Measurements from ENCODE around the gene OR10A3.

The OR10A3 gene

GRCh38 chr11:7936615-7937014 lies 4.9 kb downstream of the OR10A3 start:
- DNase-seq: peak; percentile 5

- DNase-seq: no peak
Observed at GRCh38 chr11:7931168-7931567, 10.3 kb downstream of the OR10A3 start, which contains the start of gene OR10A6. Gene OR10A6, minus strand, starts transcription at chr11:7931268. Its CDS starts 2,606 bp downstream, at chr11:7928662.

- DNase-seq: no peak
Observed at GRCh38 chr11:7927635-7928034, 13.9 kb downstream of the OR10A3 start.

GRCh38 chr11:7924536-7924935 lies 17.0 kb downstream of the OR10A3 start:
- DNase-seq: no peak

- DNase-seq: no peak
Observed at GRCh38 chr11:7918141-7918540, 23.4 kb downstream of the OR10A3 start.

GRCh38 chr11:7911011-7911410 lies 30.5 kb downstream of the OR10A3 start:
- no peak for DNase-seq

DNA sequence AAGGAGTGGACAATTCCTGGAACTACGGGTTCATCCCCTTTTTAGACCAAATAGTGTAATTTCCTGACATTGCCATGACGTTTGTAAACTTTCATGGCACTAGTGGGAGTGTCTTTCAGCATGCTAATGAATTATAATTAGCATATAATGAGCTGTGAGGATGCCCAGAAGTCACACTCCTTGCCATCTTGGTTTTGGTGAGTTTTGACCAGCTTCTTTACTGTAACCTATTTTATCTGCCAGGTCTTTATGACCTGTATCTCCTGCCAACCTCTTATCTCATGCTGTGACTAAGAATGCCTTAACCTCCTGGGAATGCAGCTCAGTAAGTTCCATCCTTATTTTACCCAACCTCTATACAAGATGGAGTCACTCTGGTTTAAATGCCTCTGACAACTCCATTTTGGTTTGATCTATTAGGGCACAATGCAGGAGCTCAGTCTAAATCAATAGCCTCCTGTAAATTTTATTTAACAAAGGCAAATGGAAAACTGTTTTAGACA lies 31.2 kb downstream of the OR10A3 start:
- no peak for DNase-seq

GRCh38 chr11:7909585-7910285 lies 31.8 kb downstream of the OR10A3 start:
- DNase-seq: no peak

- DNase-seq: no peak
Observed at GRCh38 chr11:7907121-7907520, 34.4 kb downstream of the OR10A3 start.

GRCh38 chr11:7906481-7906880 lies 35.0 kb downstream of the OR10A3 start:
- no peak for DNase-seq

- DNase-seq: peak; percentile 42
Observed at GRCh38 chr11:7905961-7906429, 35.5 kb downstream of the OR10A3 start.

DNA sequence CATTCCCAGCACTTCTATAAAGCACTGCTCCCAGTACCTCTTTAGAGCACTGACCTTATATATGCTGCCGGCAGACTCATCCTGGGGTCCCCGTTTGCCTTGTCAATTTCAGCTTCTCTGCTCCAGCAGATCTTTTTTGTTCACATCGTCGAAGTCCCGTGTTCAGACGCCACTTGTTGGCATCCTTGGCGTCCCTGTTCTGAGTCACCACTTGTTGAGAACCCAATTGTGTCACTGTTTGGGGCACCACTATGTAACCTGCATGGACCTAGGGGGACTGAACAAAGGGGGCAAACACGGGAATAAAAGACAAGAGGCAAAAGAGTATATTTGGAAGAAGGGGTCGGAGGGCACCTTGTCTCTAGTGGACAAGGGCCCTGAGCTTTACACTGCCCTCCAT lies 36.0 kb downstream of the OR10A3 start:
- DNase-seq: no peak

- DNase-seq: no peak
Observed at GRCh38 chr11:7904917-7905316, 36.6 kb downstream of the OR10A3 start.

DNA sequence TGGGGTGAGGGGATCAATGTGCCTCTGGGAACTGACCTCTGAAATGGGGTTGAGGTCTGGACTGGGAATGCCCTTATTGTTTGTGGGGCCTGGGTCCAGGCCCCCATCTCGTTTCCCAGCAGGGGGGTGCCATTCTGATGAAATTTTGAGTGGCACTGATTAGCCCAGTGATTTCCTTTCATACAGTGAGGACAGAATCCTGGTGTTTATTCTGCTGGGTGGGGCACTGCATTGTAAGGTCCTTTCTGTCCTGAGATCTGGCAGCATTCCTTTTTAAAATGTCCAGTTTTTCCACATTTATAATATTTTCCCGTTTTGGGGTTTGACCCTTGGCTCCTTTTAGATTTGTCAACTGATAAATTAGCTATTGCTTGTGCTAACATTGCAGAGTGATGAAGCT lies 37.6 kb downstream of the OR10A3 start:
- no peak for DNase-seq

DNA sequence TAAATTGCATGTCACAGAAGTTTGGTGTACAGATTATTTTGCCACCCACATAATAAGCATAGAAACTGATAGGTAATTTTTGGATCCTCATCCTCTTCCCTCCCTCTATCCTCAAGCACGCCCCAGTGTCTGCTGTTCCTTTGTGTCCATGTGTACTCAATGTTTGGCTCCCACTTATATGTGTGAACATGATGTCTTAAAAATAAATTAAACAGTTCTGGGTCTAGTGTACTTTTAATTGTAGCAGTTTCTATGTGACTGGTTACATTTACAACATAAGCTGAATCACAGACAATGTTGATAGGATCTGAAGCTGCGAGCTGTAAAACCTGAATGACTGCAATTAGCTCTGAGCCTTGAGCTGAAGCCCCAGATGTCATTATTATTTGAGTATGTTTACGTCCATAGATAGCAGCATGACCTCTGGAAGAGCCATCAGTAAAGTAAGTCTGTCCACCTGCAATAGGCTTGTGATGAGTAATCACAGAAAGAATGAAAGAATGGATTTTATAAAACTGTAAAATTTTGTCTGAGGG lies 40.1 kb downstream of the OR10A3 start:
- no peak for DNase-seq

DNA sequence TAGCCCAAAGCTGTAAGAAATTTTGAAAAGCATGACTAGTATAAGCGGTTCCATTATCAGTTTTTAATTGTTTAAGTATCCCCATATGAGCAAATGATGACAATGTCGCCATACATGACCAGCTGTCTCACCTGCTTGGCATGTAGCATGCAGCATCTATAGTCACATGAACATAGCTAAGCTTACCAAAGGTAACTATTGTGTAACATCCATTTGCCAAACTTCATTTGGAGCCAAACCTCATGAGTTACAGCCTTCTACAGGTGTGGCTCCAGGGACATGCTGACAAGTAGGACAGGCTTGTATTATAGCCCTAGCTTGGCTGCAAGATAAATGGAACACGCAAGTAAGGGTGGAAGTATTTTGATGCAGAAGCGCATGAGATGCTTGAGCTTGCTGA lies 40.8 kb downstream of the OR10A3 start:
- DNase-seq: no peak

DNA sequence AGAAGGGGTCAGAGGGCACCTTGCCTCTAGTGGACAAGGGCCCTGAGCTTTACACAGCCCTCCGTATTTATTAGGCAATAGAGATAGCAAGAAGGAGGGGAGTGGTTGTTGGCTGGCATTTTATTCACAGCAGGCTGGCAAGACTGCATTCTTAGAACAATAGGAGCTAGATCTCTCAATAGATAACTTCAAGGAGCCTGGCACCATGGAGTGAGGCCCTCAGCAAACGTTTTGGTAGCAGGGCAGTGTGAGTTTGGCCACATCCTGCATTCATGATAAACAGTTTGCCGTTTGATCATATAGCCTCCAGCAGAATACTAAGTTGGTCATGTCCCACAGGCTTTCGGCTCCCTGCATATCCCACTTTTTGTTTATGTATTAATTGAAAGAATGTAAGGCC lies 42.1 kb downstream of the OR10A3 start:
- no peak for DNase-seq

- no peak for DNase-seq
Observed at GRCh38 chr11:7898666-7899283, 42.7 kb downstream of the OR10A3 start.

GRCh38 chr11:7896009-7896785 lies 45.3 kb downstream of the OR10A3 start:
- DNase-seq: no peak

DNA sequence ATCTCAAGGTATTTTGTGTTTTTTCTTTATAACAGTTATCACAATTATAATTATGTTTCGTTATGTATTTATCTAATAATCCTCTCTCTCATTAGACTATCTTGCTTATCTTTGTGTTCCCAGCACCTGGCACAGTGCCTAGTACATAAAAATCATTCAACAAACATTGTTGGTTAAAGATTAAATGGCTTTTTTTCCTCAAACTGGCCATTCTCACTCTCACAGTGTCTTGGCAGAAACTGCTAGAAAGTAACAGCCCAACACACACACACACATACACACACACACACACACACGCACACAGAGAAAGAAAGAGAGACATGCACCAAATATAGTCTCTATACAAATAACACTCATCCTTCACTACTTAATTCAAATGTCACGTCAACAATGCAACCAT lies 47.3 kb downstream of the OR10A3 start:
- DNase-seq: no peak

DNA sequence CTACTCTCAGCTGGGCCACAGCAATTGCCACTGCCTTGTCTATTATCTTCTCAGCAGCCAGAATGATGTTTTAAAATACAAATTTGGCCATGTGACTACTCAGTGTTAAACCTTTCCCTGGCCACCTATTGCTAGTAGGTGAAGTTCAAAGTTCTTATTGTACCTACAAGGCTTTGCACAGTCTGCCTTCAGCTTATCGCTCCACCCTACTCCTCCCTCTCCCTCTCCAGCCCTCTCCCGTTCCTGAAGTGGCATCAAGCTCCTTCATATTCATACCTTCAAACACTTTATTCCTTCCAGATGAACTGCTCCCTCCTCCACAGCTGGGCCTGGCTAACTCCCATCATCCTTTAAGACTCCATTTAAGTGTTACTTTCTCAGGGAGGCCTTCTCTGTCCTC lies 47.7 kb downstream of the OR10A3 start:
- DNase-seq: no peak

- peak; percentile 42 for DNase-seq
Observed at GRCh38 chr11:7892840-7893254, 48.7 kb downstream of the OR10A3 start.

DNA sequence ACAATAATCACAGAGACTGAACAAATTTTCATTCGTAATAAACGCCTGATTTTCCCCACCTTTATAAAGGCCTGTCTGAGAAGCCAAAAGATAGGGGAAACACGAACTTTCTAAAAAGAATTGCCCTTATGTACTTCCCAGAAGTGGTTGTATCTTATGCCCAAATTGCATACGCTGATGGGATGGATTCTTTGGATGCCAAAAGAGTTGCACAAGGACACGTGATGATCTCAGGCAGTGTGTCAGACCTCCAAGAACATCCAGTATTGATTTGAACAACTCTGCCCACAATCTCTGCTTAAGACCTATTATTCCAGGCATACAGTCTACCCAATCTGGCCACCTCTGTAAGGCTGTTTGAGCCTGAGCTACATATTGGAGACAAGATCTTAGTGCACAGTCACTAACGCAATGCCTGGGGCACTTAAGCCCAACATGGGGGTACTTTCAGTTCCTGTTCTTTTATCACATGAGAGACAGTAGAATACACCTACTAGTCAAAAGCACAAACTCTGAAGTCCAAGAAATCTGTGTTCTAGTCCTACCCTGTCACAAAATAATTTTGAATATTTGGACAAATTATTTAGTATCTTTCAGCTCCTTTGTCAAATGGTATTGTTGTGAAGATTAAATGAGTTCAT lies 49.3 kb downstream of the OR10A3 start:
- peak; percentile 50 for DNase-seq
